Effector CD4-positive, alpha-beta T cell (primary cell): ENCODE data around the gene APCDD1L. TPM values are rescaled to one million over a fixed set of nuclear protein-coding genes. Genes with fewer than 3 reads are reported as not detected.

Experiments used
- DNase-seq: peaks from one replicate; pipeline ENCODE4 v3.0.0-alpha.2; 2020
- total RNA-seq: gene quantifications from one replicate; lab custom pipeline; 2026; lab: John Stamatoyannopoulos, UW

APCDD1L gene
- not detected for total RNA-seq

DNA sequence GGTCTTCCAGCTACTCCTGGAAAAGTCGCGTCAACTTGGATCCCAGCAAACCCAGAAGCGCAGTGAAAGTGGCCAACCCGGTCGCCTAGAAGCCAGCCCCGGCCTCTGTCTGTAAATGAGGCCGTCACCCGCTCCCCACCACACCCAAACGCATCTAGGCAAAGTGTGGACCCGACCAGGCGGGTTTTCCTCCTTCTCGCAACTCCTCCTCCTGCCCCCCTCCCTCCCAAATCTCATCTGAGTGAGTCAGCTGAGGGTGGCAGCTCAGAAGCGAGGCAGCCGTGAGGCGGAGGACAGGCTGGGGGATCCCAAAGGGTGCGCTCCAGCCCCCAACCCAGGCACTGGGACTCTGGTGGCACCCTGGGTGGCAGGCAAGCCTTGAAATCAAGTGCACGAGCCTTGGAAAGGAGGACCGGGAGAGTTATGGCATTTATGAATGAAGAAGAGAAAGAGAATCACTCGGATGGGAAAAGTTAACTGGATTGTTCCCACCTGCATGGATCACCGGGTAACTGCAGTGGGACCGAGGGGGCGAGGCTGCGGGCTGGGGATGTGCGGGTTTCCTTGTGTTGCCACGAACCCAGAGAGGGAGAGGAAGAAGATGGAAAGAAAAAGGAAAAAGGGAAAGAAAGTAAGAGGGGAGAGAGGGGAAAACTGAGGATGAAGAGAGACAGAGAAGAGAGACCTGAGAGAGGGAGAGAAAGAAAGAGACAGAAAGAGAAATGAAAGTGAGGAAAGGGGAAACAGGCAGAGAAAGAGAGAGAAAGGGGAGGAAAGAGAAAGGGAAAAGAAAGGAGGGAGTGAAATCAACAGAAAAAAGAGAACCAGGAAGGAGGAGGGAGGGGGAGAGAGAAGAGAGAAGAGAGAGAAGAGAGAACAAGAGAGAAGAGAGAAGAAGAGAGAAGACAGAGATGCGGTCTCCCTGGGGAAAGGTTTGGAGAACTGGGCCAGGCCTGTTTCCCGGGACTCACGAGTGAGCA, at the start of gene APCDD1L:
TSS of gene APCDD1L (minus strand) at position 167 of the 980 bp plus-strand sequence. CDS start 692 bp downstream, outside the sequence.
- no peak for DNase-seq

DNA sequence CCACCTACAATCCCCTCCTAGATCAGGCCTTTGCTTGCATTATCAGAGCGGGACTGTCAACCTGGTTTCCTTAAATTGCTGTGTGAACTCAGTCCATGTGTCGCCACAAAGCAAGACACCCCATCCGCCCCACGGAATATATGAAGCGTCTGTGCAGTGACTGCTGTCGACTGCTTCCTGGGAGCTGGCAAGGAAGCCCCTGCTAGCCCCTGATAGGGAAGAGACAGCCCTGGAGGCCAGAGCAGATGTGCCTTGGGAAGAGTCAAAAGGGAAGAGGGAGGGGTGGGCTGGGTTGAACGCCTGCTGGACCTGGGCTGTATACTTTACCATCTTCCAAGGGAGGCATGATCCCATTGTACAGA, 44.1 kb upstream of the APCDD1L start:
- no peak for DNase-seq

DNA sequence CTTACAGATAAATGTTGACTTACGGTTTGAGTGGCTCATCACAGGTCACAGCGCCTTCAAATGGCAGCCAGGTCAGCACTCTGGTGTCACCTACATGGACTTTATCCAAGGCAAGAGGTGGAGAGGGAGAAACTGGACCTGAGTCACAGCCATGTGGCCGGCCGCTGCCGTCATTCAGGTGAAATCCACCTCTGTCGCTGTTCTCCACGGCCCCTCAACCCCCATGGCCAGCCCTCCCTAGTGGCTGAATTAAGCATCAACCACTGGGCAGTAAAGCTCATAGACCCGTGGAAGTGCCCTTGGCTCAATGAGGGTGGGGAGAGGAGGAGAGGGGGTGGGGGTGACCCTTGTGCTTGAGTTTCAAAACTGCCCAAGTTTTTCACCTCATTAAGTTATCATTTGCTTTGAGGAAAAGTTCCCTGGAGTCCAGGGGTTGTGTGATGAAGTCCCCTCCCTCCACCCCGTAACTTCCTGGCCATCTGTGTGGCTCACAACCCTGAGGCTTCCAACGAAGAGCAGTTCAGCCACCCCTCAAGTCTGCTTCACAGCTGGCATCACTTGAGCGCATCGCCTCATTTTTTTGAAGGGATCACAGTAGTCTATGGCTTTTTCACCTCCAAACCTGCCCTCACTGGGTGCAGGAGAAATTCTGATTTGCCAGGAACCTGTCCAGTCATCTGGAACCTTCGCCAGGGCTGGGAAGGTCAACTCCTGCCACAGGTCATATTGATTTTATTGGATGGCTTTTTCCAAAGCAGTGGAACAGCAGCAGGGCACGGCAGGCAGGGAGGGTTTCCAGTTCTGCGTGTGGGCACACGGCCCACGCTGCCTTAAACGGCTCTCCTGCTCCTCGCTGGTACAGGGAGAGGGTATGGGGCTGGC, 43.5 kb upstream of the APCDD1L start:
- no peak for DNase-seq

DNA sequence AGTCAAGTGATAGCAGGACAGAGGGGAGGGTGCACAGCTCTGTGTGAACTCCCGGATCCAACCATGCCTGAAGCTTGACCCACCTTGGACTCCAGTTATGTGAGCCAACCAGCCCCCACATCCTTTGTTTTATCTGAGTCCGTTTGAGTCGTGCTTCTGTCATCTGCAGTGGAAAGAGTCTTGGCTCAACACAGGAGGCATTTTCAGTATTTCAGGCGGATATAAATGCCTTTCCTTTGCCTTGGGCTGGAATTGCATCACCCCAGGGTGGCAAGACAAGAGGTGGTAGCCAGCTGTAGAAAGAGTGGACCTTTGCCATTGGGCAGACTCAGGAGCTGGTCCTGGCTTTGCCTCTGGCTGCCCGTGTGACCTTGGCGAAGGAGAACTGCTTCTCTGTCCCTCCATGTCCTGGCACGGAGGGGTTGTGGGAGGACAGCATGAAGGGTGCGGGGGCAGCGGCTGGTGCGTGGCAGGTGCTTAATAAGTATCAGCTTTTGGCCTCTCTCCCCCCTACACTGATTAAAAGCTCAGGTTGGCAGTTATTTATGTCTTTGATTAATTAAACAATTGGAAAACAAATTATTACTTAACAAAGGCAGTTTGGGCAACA, 42.6 kb upstream of the APCDD1L start:
- DNase-seq, result no peak

DNA sequence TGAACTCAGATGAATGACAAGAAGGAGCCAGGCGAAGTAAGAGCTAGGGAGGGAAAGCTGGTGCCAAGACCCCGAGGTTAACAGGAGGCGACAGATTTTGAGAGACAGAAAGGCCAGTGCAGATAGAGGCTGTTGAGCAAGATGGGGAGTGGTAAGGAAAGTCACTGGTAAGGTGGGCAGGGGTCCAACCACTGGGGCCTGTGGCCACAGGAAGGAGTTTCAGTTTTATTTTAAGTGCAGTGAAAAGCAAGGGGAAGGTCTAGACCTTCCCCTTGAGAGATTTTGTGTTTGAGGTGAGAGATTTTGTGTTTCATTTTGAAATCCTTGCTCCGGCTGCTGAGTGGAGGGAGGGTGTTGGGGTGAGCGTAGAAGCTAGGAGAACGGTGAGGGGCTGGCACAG, 41.8 kb upstream of the APCDD1L start:
- no peak for DNase-seq

- no peak for DNase-seq
Measured at GRCh38 chr20:58555078-58555765, 40.0 kb upstream of the APCDD1L start.

- no peak for DNase-seq
Measured at GRCh38 chr20:58554541-58554940, 39.3 kb upstream of the APCDD1L start.

DNA sequence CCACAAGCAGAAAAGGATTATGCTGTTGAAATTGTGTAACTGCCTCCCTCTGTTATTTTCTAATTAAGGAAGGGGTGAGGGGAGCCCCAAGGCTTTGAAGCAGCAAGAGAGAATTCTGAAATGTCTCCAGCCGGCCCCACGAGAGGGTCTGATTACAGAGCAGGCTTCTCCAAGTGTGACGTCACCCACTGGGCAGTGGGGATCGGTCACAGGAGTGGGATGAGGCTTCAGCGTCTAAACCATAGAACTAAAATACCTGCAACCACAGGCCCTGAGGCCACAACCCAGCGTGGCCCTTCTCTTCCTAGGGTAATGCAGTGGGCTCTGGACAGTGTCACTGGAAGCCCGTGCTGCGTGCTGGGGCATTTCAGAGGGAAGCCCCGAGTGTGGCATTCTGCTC, 38.6 kb upstream of the APCDD1L start:
- no peak for DNase-seq

DNA sequence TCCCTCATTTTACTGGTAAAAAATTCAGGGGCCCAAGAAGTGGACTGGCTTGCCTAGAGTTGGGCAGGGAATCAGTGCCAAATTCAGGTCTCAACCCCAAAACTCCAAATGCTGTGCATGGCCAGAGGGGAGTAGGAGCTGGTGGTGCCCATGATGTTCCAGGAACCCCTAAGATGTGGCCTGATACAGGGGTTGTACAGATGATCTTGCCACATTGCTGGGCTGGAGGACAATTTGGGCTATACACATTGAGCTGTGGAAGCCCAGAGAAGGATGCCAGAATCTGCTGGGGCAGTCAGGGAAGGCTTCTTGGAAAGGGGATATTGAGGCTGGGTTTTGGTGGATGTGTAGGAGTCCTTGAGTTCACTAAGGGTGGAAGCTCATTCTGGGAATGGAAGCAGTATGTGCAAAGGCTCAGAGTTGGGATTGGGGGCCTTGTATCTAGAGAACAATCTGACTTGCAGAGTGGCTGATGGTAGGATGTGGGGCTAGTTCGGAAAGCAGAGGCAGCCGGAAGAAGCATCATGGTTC, 38.0 kb upstream of the APCDD1L start:
- no peak for DNase-seq

DNA sequence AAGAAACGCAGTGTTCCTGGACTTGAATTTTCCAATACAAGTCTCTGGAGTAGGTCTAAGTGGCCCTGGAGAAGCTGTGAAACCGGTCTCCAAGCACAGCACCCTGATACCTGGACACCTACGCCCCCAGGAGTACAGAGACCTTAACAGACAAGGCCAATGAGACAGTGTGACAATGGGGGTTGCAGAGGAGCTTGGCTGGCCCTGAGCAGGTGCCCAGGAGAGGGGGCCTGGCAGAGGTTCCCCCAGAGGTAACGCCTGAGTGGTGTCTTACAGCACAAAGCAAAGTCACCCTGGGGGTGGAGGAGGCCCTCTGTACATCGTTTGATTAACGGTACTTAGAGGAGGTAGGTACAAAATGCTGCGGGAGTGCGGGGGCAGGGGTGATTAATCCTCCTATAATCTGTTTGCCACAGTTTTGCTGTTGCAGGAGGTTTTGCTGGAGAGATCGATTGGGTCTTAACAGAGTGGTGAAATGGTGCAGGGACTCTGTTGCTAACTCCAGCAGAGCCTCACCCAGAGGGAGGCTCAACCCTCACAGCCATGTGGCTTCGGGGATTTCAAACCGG, 37.3 kb upstream of the APCDD1L start:
- DNase-seq, result no peak

DNA sequence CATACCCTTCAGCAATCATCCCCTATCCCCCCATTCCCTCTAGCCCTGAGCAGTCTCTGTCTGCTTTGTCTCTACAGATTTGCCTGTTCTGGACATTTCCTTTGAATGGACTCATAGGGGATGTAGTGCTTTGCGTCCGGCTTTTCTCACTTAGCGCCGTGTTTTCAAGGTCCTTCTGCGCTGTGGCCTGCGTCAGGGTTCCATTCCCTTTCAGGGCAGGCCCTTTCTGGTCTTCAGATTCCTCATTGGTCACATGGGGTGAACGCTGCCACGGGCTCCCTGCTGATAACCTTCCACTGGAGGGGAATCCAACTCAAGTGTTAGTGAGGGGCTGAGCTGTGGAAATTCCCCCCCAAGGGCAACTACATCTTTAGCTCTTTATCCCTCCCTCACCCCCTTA, 36.4 kb upstream of the APCDD1L start:
- no peak for DNase-seq

DNA sequence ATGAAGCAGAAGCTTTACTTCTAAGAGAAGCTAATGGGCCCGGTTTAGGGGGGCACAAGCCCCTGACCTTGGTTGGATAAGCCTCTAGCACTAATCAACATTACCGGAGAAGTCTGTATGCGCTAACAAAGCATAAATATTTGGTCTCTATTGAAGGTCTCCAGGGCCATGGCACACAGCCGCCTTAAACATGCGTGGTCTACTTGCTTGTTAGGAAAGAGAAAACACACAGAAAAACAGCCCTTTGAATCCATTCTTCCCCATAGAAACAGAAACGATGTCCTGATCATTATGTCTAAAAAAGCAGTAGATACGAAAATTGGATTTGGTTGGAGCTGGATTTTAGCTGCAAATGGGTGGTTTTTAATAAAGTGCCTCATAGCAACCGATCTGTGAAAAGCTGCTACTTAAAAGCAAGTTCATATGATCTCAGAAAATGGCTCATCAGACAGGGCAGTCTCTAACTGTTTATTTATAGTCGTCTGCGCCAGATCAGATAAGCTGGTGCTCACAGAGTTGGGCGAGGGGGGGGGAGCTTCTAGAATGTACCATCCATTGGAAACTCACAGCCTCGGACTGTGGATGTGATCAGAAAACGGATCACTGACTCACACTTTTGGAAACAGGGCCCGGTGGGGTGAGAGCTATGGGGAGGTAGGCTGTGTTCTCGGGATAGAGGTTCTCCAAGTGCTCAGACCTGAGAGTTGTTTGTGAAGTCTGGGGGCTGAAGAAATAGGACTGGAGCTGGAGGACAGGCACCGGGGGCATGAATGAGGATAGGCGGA, 35.3 kb upstream of the APCDD1L start:
- DNase-seq, result no peak

DNA sequence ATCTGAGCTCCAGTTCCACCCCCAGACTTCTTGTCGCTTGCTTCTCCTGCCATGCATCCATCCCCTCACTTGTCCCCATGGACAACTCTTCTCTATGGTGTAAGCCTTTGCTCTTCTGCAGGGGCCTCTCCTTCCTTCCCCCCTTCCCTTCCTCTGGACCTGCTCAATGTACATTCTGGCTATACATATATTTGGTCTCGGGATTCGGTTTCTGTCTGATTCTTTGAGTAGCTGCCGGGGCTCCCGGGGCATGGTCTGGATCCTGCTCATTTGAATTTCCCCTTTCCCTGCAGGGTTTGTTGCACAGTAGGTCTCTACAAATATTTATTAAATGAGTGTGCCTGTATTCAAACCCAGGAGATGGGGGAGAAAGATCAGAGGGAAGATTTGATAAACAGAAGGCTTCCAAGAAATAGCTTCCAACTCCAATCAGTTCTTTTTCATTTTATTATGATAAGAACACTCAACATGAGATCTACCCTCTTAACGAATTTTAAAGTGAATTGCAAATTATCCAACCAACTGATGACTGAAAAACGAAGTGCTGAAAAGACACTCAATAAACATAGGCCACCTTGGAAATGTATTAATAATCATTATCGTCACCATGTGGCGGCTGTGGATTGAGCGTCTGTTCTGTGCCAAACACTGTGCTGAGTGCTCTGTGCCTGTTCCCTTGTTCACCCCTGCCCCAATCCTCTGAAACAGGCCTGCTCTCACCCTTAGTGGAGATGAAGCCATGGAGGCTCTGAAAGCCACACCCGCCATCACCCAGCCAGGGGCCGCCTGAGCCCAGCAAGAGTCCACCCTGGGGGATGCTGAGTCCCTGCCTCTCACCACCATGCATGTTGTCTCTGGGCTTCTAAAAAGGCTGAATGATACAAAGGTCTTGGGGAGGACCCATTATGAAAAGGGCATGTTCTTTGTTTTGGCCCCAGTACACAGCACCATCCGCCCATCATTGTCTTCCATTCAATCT, 34.3 kb upstream of the APCDD1L start:
- no peak for DNase-seq

DNA sequence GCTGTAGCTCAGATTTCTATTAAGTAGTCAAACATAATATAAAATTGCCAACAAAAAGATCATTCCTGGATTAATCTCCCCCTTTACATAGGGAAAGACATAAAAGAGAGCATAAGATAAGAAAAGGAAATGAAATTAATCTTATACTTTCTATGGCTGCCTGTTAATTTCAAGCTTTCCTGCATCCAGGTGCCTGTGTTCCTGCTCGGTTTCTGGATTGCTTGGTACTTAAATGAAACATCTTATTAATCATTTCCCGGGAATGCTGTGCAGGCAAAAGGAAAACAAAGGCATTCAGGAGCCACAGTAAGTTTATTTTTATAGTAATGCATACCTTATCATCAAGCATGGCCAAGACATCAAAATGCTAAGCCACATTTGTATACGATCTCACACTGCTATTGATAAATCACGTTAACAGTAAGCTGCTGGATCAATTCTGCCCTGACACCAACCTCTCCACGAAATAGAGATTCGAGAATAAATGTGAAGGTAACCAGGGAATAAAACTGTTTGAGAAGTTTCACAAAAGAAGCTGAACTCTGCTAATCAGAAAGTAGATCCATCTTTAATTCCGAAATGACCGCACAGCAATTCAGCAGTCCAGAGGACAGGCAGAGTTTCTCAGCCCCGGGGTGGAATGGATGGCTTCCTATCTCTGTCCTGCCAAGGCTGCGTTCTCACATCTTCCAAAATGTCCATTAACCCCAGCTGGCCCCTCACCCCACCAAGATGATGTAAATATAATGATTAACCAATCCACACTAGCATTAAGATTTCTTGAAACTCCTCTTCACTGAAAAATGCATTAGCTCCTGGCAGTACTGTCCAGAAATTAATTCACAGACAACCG, 32.6 kb upstream of the APCDD1L start:
- no peak for DNase-seq

GRCh38 chr20:58546756-58547622, 31.8 kb upstream of the APCDD1L start:
- no peak for DNase-seq

DNA sequence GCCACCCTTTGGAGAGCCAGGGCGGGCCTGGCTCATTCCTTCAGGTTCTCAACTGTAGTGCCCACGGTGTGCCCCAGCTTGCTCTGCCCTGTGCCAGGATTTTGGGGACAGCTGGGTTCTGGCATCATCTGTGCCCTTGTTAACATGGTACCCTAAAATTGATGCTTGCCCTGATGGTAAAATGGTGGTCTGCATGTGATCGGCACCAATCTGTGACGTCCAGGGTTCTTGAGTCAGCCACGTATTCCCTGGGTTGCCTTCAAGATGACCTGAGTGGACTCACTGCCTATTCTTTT, 31.2 kb upstream of the APCDD1L start:
- DNase-seq, result no peak

DNA sequence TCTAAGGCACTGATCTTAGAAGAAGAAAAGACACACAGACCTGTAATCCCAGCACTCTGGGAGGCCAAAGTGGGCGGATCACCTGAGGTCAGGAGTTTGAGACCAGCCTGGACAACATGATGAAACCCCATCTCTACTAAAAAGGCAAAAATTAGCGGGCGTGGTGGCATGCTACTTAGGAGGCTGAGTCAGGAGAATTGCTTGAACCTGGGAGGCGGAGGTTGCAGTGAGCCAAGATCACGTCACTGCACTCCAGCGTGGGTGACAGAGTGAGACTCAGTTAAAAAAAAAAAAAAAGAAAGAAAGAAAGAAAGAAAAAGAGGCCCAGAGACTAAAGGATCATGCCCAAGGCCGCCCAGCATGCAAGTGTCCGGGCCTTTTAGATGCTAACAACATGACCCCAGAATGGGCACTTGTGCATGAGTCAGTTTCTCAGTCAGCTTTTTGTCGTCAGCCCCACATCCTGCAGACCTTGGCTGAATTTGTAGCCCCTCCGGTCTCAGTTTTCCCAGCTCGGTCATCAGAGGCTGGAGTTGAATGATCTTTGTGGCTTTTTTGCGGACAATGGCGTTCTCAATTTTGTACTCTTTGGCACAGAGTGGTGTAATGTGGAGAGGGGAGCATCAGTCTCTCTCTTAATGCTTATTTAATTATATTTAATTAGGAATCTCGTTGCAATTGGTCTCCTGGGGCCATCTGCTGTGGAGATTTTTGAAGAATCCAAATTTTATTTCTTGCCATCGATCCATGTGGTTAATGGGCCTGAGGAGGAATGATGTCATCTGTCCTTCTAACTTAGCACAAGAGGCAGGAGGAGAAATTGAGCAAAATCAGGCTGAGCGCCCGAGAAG, 30.6 kb upstream of the APCDD1L start:
- no peak for DNase-seq
